ENCODE measurements around the gene SPATA31D4.
"Not testable (repeated sequence)": the region's sequence is repeated elsewhere in the genome, so short reads cannot be mapped to it uniquely, and the experiment has no call there.

Gene SPATA31D4

GRCh38 chr9:81928305-81928704, at the start of gene SPATA31D4:
TSS of gene SPATA31D4 (plus strand) at chr9:81928428. CDS start at chr9:81928514, 86 bp downstream.
- not testable (repeated sequence) for DNase-seq

GRCh38 chr9:81878530-81878929, 49.7 kb upstream of the SPATA31D4 start:
- DNase-seq = no peak

DNA sequence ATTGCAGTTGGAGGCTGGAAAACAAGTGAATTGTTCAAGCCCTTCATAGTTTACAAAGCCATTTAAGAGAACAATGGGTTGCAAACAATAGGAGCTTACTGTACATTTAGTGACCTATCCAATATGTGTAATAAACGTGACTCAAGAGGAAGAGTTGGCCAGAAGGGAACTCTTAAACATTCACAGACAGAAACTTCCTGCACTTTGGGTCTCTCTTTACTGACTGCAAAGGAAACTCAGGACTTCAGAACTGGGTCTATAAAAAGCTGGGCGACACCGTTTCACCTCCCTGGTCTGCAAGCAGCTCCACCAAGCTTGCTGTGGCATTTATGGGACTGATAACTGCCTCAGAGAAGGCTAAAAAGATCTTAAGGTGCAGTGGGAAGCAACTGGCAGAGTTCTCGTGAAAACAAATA, 48.7 kb upstream of the SPATA31D4 start:
- DNase-seq = no peak

GRCh38 chr9:81885602-81886001, 42.6 kb upstream of the SPATA31D4 start:
- no peak for DNase-seq

- no peak for DNase-seq
Observed at GRCh38 chr9:81886665-81887064, 41.6 kb upstream of the SPATA31D4 start.

DNA sequence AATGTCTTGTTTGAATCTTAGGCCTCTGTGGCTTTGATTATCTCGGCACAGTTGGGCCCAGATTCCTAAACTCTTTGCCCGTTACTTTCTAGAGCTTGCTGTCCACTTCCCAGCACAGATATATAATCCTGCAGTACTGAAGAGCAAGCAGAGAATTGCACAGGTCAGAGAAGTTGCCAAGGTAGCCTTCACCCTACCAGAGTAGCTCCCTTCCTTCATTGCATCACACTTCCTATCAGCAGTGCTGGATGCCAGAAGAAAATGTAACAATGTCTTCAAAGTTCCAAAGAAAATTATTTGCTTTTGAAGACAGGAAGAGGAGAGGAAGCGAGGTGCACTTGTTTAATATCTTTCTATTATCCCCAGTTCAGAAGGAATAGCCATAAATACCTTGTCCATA, 38.1 kb upstream of the SPATA31D4 start:
- DNase-seq = no peak

- no peak for DNase-seq
Observed at GRCh38 chr9:81892440-81892839, 35.8 kb upstream of the SPATA31D4 start.

GRCh38 chr9:81893929-81894328, 34.3 kb upstream of the SPATA31D4 start:
- no peak for DNase-seq

DNA sequence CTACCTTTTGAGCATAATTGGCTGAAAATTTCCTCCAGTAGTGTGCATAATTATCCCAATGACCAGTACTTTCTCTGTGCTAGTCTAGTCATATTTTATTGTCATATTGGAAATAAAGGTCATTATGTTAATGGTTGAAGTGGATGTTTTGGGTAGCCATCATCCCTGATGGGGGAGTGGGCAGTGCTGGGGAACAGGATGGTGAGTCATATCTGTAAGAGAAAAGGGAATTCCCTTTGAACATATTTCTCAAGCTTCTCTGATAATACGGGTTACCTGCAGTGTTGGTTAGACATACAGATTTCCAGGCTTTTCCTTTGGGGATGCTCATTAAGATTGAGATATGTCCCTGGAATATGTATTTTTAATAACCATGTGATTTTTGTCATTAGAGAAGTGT, 33.3 kb upstream of the SPATA31D4 start:
- no peak for DNase-seq

- no peak for DNase-seq
Observed at GRCh38 chr9:81896070-81896469, 32.2 kb upstream of the SPATA31D4 start.

- DNase-seq = no peak
Observed at GRCh38 chr9:81898851-81899250, 29.4 kb upstream of the SPATA31D4 start.

DNA sequence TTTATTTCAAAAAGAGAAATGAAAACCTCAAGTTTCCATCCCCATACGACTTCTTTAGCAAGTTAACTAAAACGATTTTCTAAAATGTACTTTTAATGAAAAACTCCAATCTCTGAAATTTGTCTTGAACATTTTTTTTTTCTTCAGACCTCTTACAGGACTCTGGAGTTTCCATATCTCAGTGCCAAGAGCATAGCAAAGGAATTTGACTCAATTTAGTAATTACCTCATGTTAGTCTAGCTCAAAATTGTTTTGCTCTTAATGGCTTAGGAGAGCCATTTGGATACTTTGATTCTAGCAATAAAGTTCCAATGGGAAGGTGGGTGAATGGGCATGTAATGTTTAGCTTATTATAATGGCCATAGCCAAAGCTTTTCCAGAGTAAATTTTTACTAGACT, 26.0 kb upstream of the SPATA31D4 start:
- DNase-seq = no peak

GRCh38 chr9:81902626-81903025, 25.6 kb upstream of the SPATA31D4 start:
- DNase-seq = no peak

GRCh38 chr9:81906671-81907070, 21.6 kb upstream of the SPATA31D4 start:
- DNase-seq = no peak

DNA sequence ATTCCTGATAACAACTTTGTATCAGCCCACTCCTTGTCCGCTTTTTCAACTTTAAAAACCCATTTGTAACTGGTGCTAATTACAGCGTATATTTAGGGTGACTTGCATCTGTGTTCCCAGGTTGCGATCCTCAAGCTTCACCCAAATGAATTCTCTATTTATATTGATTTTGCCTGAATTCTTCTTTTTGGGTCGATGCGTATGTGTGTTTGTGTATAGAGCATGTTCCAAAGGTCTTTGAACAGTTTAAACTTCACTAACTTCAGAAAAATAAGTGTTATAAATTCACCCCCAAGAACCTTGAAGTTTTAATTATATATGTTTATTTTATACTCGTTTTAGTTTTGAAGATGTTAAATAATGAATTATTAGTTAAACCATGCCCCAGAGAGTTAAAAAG, 16.1 kb upstream of the SPATA31D4 start:
- DNase-seq = no peak

GRCh38 chr9:81915801-81916505, 12.3 kb upstream of the SPATA31D4 start:
- DNase-seq = no peak

DNA sequence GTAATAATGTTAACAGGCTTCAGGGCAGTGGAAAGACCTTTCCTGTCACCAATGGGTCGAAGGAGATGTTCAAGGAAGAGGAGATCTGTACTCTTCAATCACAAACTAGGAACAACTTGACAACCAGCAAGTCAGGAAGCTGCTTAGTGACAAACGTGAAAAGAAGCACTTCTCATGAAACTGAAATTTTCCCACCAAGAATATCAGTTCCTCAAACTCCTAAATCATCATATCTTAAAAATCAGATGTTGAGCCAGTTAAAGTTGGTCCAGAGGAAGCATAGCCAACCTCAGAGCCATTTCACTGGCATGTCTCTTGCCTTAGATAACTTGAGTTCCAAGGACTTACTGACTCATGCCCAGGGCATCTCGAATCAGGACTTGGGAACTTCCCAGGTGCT, 9.7 kb upstream of the SPATA31D4 start:
- DNase-seq = not testable (repeated sequence)

- DNase-seq = not testable (repeated sequence)
Observed at GRCh38 chr9:81930147-81930546, 1.9 kb downstream of the SPATA31D4 start.

GRCh38 chr9:81933547-81933946, 5.3 kb downstream of the SPATA31D4 start:
- DNase-seq = not testable (repeated sequence)

GRCh38 chr9:81943393-81943792, 15.2 kb downstream of the SPATA31D4 start, which contains the start of gene SPATA31D3:
TSS of gene SPATA31D3 (plus strand) at chr9:81943500. CDS start at chr9:81943586, 86 bp downstream.
- DNase-seq = not testable (repeated sequence)

GRCh38 chr9:81948650-81949049, 20.4 kb downstream of the SPATA31D4 start:
- not testable (repeated sequence) for DNase-seq

GRCh38 chr9:81953096-81953495, 24.9 kb downstream of the SPATA31D4 start:
- no peak for DNase-seq

- DNase-seq = no peak
Observed at GRCh38 chr9:81955625-81956024, 27.4 kb downstream of the SPATA31D4 start.

GRCh38 chr9:81964218-81965171, 36.3 kb downstream of the SPATA31D4 start:
- no peak for DNase-seq

All from activated CD4-positive, alpha-beta T cell treated with anti-CD3 and anti-CD28 coated beads, Interleukin-2, amount 50 U/mL, for 48 hours (primary cell).